GM12874 (cell line): ENCODE data around the gene PPP1R14D.

Source experiments
- TF ChIP-seq, protein P1 (sequence below): IDR thresholded peaks from 2 replicates; pipeline ENCODE4 v1.5.1; 2011; ENCODE audit warnings: low read depth, mild to moderate bottlenecking, control low read depth, low read length, moderate library complexity; ENCODE audit not compliant: insufficient read depth

Gene PPP1R14D

DNA sequence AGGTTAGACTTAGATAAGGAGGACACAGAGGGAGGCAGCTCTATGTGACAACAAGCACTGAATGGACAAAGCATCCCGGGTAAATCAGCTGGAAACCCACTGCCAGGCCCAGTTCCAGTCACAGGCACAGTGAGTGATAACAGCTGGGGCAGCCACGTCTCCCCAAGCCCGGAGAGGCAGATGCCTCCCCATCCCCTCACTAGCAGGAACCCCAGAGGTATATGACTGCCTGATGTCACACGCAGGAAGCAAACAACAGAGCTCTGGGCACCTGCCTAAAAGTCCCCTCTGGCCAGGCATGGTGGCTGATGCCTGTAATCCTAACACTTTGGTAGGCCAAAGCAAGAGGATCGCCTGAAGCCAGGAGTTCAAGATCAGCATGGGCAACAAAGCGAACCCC lies 40.5 kb downstream of the PPP1R14D start:
- TF ChIP-seq, protein P1, sequence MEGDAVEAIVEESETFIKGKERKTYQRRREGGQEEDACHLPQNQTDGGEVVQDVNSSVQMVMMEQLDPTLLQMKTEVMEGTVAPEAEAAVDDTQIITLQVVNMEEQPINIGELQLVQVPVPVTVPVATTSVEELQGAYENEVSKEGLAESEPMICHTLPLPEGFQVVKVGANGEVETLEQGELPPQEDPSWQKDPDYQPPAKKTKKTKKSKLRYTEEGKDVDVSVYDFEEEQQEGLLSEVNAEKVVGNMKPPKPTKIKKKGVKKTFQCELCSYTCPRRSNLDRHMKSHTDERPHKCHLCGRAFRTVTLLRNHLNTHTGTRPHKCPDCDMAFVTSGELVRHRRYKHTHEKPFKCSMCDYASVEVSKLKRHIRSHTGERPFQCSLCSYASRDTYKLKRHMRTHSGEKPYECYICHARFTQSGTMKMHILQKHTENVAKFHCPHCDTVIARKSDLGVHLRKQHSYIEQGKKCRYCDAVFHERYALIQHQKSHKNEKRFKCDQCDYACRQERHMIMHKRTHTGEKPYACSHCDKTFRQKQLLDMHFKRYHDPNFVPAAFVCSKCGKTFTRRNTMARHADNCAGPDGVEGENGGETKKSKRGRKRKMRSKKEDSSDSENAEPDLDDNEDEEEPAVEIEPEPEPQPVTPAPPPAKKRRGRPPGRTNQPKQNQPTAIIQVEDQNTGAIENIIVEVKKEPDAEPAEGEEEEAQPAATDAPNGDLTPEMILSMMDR: no peak

- TF ChIP-seq, protein P1: no peak
Measured at GRCh38 chr15:40787344-40787841, 41.1 kb downstream of the PPP1R14D start.

GRCh38 chr15:40785814-40786213 lies 42.7 kb downstream of the PPP1R14D start:
- TF ChIP-seq, protein P1: no peak

DNA sequence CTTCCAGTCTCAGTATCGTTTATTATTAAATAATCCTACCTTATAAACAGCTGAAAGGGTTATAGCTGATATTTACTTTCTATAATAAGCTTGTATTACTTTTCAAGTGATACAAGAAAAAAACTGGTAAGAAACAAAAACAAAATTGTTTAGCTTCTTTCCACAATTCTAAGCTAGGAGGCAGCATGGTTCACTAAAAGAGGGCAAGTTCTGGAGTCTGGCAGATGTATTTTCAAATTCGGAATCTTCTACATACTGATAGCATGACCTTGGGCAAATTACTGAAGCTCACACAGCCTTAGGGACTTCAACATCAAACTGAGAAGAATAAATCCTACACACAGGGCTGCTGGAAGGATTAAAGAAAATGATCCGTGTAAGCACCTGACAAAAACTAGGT lies 43.3 kb downstream of the PPP1R14D start:
- TF ChIP-seq, protein P1: no peak

GRCh38 chr15:40782609-40783227 lies 45.8 kb downstream of the PPP1R14D start:
- TF ChIP-seq, protein P1: peak; percentile 98

DNA sequence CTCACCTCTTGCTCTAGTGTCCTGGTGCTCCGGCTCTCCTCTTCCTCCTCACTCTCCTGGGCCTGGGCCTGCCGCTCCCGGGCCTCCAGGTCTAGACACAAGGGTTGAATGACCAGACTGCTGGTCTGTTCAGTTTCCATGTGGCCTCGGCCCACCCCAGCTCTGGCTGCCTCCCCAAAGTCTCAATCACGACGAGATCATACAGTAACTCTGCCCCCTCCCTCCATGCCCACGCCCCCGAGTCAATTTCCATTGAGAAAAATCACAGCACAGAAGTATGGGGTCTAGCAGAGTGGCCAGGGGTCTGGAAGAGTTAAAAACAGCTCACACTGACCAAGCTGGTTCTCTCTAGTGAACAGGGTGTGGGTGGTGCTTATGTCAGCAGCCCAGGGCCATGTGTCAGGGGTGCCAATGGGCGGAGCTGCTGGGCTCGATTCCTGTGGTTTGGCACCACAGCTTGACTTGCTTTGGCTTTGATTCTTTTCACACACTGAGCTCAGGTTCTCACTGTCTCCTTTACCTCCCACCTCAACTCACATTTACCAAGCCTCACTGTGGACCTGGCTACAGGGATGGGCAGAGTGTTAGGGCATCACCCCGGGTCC lies 51.9 kb downstream of the PPP1R14D start:
- TF ChIP-seq, protein P1: no peak

DNA sequence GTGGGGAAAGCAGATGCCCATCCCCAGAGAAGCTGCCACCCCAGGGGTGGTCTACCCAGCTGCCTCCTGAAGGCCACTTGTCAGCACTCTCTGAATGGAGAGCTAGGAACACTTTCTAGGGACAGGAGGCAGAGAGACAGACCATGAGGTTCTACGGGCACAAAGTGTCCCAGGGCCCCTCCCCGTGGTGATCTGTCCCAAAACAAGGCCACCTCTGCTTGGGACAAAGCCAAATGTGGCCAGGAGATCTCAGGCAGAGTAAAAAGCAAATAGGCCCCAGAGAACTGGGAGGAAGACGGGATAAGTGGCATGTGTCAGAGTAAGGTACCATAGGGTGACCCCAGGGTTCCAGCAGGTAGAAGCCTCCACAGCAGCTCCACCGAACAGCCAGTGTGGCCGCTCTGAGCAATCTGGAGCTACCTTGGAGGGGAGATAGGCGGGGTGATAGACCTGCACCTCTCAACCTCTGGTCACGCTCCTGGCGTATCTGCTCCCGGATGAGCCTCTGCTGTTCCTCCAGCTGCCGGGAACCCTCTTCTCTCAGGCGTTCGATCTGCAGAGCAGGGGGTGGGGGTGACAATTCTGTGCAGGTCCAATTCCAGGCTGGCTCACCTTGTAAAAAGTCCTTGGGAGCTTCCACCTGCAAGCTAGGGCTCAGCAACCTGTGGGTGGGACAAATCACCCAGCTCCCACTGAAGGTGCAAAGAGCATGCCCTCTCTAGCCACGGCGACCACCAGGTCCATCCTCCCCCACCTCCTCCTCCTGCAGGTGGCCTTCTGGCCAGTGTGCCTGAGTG lies 52.6 kb downstream of the PPP1R14D start:
- TF ChIP-seq, protein P1: no peak
